BJ (cell line): ENCODE measurements around the gene AP1M1. TPM values are rescaled to one million over a fixed set of nuclear protein-coding genes. Genes with fewer than 3 reads are reported as not detected.
A peak's percentile ranks its signal among the peaks of the same experiment; 100 is the strongest.
"Not testable (repeated sequence)": the region's sequence is repeated elsewhere in the genome, so short reads cannot be mapped to it uniquely, and the experiment has no call there.

Experiments
- CTCF ChIA-PET: fragments of 350-600 bp; formaldehyde crosslinking; extraction: SDS; loops from one replicate; lab custom pipeline; 2021; ENCODE audit warnings: antibody characterized with exemption, inconsistent platforms; lab: Yijun Ruan, JAX
- POLR2A ChIA-PET: fragments of 300-600 bp; sonication (Branson Sonifier 250); formaldehyde crosslinking; extraction: SDS; loops from one replicate; lab custom pipeline; 2021; ENCODE audit warnings: antibody characterized with exemption; lab: Charles Lee
- DNase-seq: peaks from one replicate; pipeline ENCODE4 v3.0.0-alpha.2; 2011; ENCODE audit warnings: low read depth
- H3K27me3 ChIP-seq: 2 replicates; pipeline ENCODE4 v1.6.0; 2011; ENCODE audit warnings: low read length; ENCODE audit not compliant: control insufficient read depth, insufficient read depth
- H3K36me3 ChIP-seq: 2 replicates; pipeline ENCODE4 v1.5.1; 2011; ENCODE audit warnings: low read length; ENCODE audit not compliant: control insufficient read depth, insufficient read depth
- H3K4me3 ChIP-seq: 2 replicates; pipeline ENCODE4 v1.5.1; 2011; ENCODE audit warnings: low read depth, mild to moderate bottlenecking, control low read depth, low read length
- CTCF ChIP-seq: IDR thresholded peaks from 2 replicates; pipeline ENCODE4 v1.5.1; 2011; ENCODE audit warnings: low read depth, mild to moderate bottlenecking, control low read depth, inconsistent platforms, low read length, moderate library complexity; ENCODE audit not compliant: insufficient read depth
- polyA plus RNA-seq: library from polyadenylated mRNA; depleted of rRNA; stranded (reverse); fragments of >200 nt; gene quantifications from 2 replicates; pipeline ENCODE4 v1.2.3, GENCODE V29; 2011

Gene AP1M1
- polyA plus RNA-seq, 1 experiment, result 72.1 TPM

- no peak for DNase-seq
- Histone ChIP-seq H3K4me3 (no peak overlapping the region), H3K36me3 (no peaks in the 10 kb centered on the region), H3K27me3 (peaks cover 17% of the 10 kb centered on the region)
- POLR2A ChIA-PET, result no interaction called here
- CTCF ChIA-PET, result interaction anchor here (1.6 kb wide), 1 partner anchor 51 kb away, joined by 4 read pairs; no protein-coding TSS in a partner anchor
- TF ChIP-seq CTCF, result no peak
Observed at GRCh38 chr19:16274447-16274846, 76.7 kb downstream of the AP1M1 start.

DNA sequence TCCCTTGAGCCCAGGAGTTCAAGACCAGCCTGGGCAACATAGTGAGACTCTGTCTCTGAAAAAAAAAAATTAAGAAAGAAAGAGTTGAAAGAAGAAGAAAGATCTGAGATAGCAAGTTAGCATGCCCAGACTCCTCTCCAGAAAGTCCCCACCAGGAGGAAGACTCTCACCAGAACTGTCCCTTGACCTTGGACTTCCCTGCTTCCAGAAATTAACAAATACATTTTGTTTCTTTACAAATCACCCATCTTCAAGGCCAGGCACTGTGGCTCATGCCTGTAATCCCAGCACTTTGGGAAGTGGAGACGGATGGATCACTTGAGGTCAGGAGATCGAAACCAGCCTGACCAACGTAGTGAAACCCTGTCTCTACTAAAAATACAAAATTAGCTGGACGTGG lies 82.6 kb downstream of the AP1M1 start:
- H3K4me3 ChIP-seq, result no peak overlapping the region
- TF ChIP-seq CTCF, result no peak
- ChIA-PET POLR2A (no interaction called here), CTCF (interaction anchor here (0.7 to 0.9 kb wide), 2 partner anchors 39 to 103 kb away, joined by 3 to 4 read pairs; no protein-coding TSS in a partner anchor)
- no peak for DNase-seq
- peaks cover 20% of the 10 kb centered on the region for H3K27me3 ChIP-seq
- no peaks in the 10 kb centered on the region for H3K36me3 ChIP-seq

DNA sequence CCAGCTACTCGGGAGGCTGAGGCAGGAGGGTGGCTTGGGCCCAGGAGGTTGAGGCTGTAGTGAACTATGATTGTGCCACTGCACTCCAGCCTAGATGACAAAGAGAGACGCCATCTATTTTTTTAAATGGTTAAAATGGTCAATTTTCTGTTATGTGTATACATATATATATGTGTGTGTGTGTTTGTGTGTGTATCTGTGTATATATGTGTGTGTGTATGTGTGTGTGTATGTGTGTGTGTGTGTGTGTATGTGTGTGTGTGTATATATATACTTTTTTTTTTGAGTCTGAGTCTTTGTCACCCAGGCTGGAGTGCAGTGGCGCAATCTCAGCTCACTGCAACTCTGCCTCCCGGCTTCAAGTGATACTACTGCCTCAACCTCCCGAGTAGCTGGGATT lies 84.0 kb downstream of the AP1M1 start:
- ChIA-PET CTCF (interaction anchor here (0.9 kb wide), 1 partner anchor 35 kb away, joined by 6 read pairs; no protein-coding TSS in a partner anchor), POLR2A (no interaction called here)
- no peak for DNase-seq
- peaks cover 24% of the 10 kb centered on the region for H3K27me3 ChIP-seq
- H3K4me3 ChIP-seq, result no peak overlapping the region
- no peaks in the 10 kb centered on the region for H3K36me3 ChIP-seq
- TF ChIP-seq CTCF, result no peak

GRCh38 chr19:16283210-16284061 lies 85.7 kb downstream of the AP1M1 start:
- no peak for TF ChIP-seq CTCF
- H3K4me3 ChIP-seq, result peak overlapping the region; percentile 5; the same call in 1 of the 2 replicates
- H3K27me3 ChIP-seq, result peaks cover 20% of the 10 kb centered on the region
- CTCF ChIA-PET, result interaction anchor here (0.7 to 1.6 kb wide), 3 partner anchors 9 to 94 kb away, joined by 3 read pairs; no protein-coding TSS in a partner anchor
- DNase-seq, result no peak
- POLR2A ChIA-PET, result interaction anchor here (0.7 kb wide), 1 partner anchor 189 kb away, joined by 5 read pairs; no protein-coding TSS in a partner anchor
- H3K36me3 ChIP-seq, result no peaks in the 10 kb centered on the region

- Histone ChIP-seq H3K36me3 (no peaks in the 10 kb centered on the region), H3K4me3 (no peak overlapping the region), H3K27me3 (peaks cover 20% of the 10 kb centered on the region)
- TF ChIP-seq CTCF, result no peak
- ChIA-PET CTCF (interaction anchor here (1.6 kb wide), 1 partner anchor 92 kb away, joined by 3 read pairs; no protein-coding TSS in a partner anchor), POLR2A (interaction anchor here (0.7 kb wide), 1 partner anchor 188 kb away, joined by 5 read pairs; no protein-coding TSS in a partner anchor)
- no peak for DNase-seq
Observed at GRCh38 chr19:16284505-16284904, 86.8 kb downstream of the AP1M1 start.

DNA sequence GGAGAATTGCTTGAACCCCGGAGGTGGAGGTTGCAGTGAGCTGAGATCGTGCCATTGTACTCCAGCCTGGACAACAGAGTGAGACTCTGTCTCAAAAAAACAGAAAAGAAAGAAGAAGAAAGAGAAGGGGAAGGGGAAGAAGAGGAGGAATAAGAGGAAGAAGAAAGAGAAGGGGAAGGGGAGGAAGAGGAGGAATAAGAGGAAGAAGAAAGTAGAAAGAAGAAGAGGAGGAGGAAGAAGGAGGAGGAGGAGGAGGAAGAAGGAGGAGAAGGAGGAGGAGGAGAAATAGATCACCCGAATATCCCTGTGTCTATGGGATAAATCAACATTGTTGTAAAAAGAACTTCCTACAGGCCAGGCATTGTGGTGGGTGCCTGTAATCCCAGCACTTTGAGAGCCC lies 87.4 kb downstream of the AP1M1 start:
- POLR2A ChIA-PET, H3K36me3 ChIP-seq, DNase-seq, CTCF ChIA-PET, H3K4me3 ChIP-seq: not testable (repeated sequence)
- H3K27me3 ChIP-seq, result peaks cover 20% of the 10 kb centered on the region
